Lower leg skin (tissue), 4 donors: ENCODE measurements around the gene RPS15A. TPM values are rescaled to one million over a fixed set of nuclear protein-coding genes. Genes with fewer than 3 reads are reported as not detected.
"Not testable (repeated sequence)": the region's sequence is repeated elsewhere in the genome, so short reads cannot be mapped to it uniquely, and the experiment has no call there.

ENCODE experiments used
- DNase-seq, 2 donors: peaks; one replicate each; pipeline ENCODE4 v3.0.0-alpha.2; 2019; ENCODE audit warnings: low spot score in 2 of 2
- H3K4me3 ChIP-seq: fragments of 200-600 bp; sonication (generic); 2 replicates; pipeline ENCODE4 v1.5.1; 2017; ENCODE audit warnings: mild to moderate bottlenecking, low read depth; ENCODE audit not compliant: poor library complexity, severe bottlenecking
- POLR2A ChIP-seq, 2 donors: fragments of 450-650 bp; IDR thresholded peaks; one replicate each; pipeline ENCODE4 v1.6.1; 2016 to 2017; ENCODE audit warnings: antibody characterized with exemption in 2 of 2, mild to moderate bottlenecking in 1 of 2, moderate library complexity in 1 of 2
- WGBS, 2 donors: methylation state at CpG; one replicate each; pipeline ENCODE4 v1.1.5; 2018; 5-methylcytosine and 5-hydroxymethylcytosine counted together
- intact Hi-C: fragments of 100-400 bp; cut with DNase I; formaldehyde crosslinking; loops from one replicate; pipeline ENCODE4 v1.15.0; 2023; ENCODE audit warnings: low total_unique reads
- total RNA-seq, 4 donors: library from RNA; depleted of rRNA; stranded (reverse); fragments of >200 nt; gene quantifications; one replicate each; pipeline ENCODE4 v1.1.0, GENCODE V29; 2016
- TF ChIP-seq, protein P1 (sequence below), 3 donors: fragments of 450-650 bp; IDR thresholded peaks; one replicate each; pipeline ENCODE4 v1.5.1; 2016; ENCODE audit warnings: antibody characterized with exemption in 3 of 3, mild to moderate bottlenecking in 3 of 3, moderate library complexity in 2 of 3

Gene RPS15A
- total RNA-seq, 4 donors from 2014 or later: 1,497 to 2,701 (median 1,801) TPM

DNA sequence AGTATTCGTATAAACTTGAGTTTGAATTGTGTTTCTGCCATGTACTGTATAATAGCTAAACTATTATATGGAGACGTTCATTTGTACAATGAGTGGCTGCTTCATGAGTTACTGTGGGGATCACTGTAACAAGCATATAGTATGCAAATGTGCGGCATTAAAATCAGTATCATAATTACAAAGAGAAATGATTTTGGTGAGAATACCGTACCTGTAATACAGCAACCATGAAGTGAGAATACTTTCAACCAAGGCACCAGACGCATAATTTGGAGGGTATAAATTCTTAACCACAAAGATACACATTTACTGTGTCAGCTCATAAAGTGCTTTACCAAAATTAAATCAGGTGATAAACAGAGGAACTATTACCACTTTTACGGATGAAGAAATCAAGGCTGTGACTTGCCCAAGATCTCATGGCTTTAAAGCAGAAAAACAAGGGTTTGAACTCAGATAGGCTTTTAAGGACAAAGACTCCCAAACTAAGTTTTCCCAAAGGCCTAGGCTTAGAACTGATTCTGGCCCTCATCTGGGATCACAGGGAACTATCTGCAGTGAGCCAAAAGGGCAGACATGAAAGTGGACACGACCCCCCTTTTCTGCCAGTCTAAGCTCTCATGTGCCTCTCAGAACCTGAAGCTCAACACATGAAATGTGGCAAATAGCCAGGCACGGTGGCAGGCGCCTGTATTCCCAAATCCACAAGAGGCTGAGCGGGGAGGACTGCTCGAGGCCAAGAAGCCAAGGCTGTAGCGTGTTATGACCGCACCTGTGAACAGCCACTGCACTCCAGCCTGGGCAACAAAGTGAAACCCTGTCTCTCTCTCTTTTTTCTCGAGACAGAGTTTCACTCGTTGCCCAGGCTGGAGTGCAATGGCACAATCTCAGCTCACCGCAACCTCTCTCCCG, 6.4 kb downstream of the RPS15A start:
- intact Hi-C loops: no loop called here
- no peak for TF ChIP-seq POLR2A (IDR thresholded peaks at IDR 0.05)
- no peak for DNase-seq
- WGBS, 2 donors: 86% methylated on average over 17 of the region's 17 CpGs
- no peak overlapping the region for H3K4me3 ChIP-seq

DNA sequence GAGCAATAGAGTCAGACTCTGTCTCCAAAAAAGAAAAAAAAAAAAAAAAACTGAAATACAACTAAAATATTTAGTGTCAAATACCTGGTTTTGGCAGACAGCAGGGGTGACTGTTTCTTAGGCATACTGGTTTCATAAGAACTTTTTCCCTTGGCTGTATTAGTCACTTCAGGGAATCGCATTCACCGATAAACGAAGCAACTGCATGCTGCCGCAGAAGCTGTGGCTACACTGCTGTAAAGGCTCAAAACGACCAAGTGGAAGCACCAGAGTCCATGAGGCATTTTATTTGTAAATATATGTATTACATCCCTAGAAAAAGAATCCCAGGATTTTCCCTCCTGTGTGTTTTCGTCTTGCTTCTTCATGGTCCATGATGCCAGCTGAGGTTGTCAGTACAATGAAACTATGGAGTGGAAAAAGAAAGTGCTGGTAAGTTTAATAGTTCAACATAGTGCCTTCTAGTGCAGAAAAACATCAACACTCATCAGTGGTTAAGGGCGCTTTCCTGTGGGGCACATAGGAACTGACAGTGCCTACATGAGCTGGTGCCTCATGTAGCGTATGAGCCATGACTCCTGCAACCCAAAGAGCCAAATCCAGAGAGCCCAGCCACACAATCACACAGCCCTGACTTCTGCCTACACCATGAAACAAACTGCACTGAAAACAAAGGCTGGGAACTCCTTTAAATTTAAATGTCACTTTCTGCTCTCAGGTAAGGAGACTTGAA, 7.3 kb downstream of the RPS15A start:
- TF ChIP-seq, protein P1, sequence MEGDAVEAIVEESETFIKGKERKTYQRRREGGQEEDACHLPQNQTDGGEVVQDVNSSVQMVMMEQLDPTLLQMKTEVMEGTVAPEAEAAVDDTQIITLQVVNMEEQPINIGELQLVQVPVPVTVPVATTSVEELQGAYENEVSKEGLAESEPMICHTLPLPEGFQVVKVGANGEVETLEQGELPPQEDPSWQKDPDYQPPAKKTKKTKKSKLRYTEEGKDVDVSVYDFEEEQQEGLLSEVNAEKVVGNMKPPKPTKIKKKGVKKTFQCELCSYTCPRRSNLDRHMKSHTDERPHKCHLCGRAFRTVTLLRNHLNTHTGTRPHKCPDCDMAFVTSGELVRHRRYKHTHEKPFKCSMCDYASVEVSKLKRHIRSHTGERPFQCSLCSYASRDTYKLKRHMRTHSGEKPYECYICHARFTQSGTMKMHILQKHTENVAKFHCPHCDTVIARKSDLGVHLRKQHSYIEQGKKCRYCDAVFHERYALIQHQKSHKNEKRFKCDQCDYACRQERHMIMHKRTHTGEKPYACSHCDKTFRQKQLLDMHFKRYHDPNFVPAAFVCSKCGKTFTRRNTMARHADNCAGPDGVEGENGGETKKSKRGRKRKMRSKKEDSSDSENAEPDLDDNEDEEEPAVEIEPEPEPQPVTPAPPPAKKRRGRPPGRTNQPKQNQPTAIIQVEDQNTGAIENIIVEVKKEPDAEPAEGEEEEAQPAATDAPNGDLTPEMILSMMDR (IDR thresholded peaks at IDR 0.05): no peak
- no peak for TF ChIP-seq POLR2A (IDR thresholded peaks at IDR 0.05)
- 89 to 90% methylated on average over 8 of the region's 8 CpGs for WGBS, 2 donors
- H3K4me3 ChIP-seq: no peak overlapping the region
- DNase-seq: no peak
- intact Hi-C loops: no loop called here

DNA sequence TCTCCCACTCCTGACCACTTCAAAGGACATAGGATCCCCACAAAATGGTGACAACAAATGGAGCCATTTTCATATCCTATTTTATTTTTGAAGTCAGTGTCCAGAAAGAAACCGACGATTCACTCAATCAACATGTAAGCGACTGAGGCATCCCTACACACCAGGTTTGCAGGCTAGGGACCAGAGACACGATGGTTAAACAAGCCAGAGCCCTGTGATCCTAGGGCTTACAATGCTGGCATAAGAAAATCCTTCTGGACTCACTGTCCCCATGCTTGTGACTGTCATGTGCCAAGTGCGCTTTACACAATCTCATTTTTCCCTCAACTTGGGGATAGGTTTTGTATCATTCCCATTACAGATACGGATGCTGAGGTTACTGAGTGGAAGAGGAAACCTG, 8.9 kb downstream of the RPS15A start:
- intact Hi-C loops, H3K4me3 ChIP-seq, DNase-seq: not testable (repeated sequence)
- WGBS, 2 donors: 72 to 100% methylated on average over 1 to 3 of the region's 6 CpGs

DNA sequence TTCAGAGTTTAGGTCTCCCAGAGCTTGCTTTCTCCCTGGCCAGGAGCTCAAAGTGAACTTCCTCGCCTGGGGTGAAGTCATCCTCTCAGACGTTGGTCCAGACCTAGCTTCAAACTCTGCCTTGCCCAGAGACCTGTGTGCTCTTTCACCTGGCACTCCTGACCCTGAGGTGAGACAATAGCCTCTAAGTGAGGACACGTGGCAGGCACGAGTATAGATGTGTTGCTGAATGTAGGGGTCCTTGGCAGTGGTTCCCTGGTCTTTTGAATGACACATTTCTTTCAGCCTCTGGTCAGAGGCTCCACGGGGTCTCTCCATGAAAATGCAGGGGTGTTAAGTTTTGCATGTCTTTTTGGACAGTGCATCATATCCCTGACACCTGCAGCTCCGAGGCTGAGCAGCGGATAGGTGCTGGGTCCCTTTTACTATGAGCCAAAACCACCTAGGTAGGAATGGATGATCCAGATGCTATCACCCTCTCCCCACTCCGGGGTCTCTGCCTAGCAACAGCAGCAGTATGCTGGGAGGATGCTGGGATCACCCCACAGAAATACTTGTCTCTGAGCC, 9.6 kb downstream of the RPS15A start:
- intact Hi-C loops, DNase-seq, H3K4me3 ChIP-seq: not testable (repeated sequence)
- WGBS, 2 donors: 57 to 60% methylated on average over 8 of the region's 8 CpGs

DNA sequence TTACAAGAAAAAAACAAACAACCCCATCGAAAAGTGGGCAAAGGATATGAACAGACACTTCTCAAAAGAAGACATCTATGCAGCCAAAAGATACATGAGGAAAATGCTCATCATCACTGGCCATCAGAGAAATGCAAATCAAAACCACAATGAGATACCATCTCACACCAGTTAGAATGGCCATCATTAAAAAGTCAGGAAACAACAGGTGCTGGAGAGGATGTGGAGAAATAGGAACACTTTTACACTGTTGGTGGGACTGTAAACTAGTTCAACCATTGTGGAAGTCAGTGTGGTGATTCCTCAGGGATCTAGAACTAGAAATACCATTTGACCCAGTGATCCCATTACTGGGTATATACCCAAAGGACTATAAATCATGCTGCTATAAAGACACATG, 12.5 kb downstream of the RPS15A start:
- DNase-seq, H3K4me3 ChIP-seq, intact Hi-C loops: not testable (repeated sequence)
- 100% methylated on average over 1 of the region's 1 CpG for WGBS, 2 donors

DNA sequence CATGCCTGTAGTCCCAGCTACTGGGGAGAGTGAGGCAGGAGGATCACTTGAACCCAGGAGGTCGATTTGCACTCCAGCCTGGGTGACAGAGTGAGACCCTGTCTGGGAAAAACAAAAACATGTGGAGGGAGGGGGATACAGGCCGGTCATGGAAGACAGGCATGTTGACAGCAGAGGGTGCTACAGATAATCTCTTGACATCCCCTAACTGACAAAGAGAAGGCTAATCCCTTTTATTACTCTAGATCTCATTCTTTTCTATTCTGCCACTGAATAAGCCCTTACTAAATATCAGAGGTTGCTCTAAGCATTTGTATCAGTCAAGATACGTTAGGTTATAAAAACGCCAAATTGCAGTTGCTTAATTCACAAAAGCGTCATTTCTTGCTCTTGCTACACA, 13.8 kb downstream of the RPS15A start:
- DNase-seq, H3K4me3 ChIP-seq, intact Hi-C loops: not testable (repeated sequence)
- 69 to 77% methylated on average over 5 of the region's 5 CpGs for WGBS, 2 donors

DNA sequence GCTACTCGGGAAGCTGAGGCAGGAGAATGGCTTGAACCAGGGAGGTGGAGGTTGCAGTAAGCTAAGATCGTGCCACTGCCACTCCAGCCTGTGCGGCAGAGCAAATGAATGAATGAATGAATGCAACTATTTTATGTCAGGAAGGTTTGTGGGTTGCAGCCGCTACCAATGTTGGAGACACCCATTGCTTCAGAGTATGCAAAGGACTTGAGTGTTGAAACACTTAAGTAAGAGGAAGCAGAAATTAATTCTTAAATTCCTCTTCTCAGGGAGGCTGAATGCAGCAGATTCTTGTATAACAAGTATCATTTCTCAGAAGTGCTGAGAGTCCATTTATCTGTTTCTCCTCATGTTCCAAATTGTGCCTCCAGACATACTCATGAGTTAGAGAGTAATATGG, 15.5 kb downstream of the RPS15A start:
- DNase-seq, intact Hi-C loops, H3K4me3 ChIP-seq: not testable (repeated sequence)
- WGBS, 2 donors: 84 to 92% methylated on average over 4 of the region's 4 CpGs

DNA sequence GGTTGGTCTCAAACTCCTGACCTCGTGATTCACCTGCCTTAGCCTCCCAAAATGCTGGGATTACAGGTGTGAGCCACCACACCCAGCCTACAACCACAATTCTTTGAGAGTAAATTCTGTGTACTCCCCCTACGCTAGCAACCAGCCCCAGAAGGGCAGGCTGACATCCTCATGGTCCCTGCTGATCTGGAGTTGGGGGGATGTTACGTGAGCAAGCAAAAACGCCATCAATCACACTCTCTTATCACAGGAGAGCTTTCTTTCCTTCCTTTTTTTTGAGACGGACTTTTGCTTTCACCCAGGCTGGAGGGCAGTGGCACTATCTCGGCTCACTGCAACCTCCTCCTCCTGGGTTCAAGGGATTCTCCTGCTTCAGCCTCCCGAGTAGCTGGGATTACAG, 18.0 kb downstream of the RPS15A start:
- DNase-seq, intact Hi-C loops, H3K4me3 ChIP-seq: not testable (repeated sequence)
- 88 to 92% methylated on average over 7 of the region's 7 CpGs for WGBS, 2 donors

DNA sequence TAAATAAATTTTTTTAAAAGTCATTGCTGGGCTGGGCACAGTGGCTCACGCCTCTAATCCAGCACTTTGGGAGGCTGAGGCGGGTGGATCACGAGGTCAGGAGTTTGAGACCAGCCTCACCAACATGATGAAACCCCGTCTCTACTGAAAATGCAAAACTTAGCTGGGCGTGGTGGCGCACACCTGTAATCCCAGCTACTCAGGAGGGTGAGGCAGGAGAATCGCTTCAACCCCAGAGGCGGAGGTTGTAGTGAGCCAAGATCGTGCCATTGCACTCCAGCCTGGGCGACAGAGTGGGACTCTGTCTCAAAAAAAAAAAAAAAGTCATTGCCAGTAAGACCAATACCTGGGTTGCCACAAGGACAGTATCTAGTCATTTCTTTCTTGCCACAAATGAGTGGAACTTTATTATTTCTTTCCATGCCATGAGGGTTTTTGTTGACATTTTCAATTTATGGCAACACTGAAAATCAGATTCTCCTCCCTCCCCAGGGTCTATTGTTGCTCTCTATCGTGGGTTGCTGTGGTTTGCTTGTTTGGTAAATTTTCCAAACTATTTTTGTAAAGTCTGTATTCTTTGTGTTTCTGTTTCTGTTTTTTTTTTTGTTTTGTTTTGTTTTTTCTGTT, 19.7 kb downstream of the RPS15A start:
- DNase-seq, H3K4me3 ChIP-seq, intact Hi-C loops: not testable (repeated sequence)
- WGBS, 2 donors: 91 to 92% methylated on average over 11 of the region's 11 CpGs

DNA sequence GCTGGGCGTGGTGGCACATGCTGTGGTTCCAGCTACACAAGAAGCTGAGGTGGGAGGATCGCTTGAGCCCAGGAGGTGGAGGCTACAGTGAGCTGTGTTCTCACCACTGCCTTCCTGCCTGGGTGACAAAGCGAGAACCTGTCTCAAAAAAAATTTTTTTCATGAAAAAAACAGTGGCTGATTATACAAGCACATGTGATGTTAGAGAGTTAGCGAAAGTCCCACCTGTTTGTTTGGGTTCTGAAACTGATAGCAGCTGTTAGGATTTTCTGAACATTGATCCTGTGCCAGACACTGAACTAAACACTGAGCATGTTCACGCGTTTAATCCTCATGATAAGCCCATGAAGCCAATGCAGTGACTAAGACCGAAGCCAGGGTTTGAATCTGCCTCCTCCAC, 22.9 kb downstream of the RPS15A start:
- H3K4me3 ChIP-seq, DNase-seq, intact Hi-C loops: not testable (repeated sequence)
- 69 to 78% methylated on average over 6 to 7 of the region's 7 CpGs for WGBS, 2 donors

DNA sequence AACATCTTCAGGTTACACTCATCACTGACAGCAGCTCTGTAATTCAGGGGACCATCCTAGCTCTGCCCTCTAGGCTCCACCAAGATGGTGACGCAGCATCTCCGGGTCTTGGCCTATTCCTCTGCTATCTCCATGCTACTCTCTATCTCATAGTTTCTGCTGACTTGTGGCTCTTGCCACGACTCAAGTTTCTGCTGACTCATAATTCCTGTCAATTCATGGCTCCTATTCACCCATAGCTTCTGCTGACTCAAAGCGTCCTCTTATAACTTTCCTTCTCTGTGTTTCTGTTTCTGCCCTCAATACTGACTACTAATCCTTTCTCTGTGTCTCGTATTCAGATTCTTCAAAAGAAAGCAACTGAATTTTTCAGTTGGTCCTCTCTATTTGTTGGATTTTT, 27.4 kb downstream of the RPS15A start:
- 25 to 45% methylated on average over 3 of the region's 5 CpGs for WGBS, 2 donors
- H3K4me3 ChIP-seq, DNase-seq, intact Hi-C loops: not testable (repeated sequence)

DNA sequence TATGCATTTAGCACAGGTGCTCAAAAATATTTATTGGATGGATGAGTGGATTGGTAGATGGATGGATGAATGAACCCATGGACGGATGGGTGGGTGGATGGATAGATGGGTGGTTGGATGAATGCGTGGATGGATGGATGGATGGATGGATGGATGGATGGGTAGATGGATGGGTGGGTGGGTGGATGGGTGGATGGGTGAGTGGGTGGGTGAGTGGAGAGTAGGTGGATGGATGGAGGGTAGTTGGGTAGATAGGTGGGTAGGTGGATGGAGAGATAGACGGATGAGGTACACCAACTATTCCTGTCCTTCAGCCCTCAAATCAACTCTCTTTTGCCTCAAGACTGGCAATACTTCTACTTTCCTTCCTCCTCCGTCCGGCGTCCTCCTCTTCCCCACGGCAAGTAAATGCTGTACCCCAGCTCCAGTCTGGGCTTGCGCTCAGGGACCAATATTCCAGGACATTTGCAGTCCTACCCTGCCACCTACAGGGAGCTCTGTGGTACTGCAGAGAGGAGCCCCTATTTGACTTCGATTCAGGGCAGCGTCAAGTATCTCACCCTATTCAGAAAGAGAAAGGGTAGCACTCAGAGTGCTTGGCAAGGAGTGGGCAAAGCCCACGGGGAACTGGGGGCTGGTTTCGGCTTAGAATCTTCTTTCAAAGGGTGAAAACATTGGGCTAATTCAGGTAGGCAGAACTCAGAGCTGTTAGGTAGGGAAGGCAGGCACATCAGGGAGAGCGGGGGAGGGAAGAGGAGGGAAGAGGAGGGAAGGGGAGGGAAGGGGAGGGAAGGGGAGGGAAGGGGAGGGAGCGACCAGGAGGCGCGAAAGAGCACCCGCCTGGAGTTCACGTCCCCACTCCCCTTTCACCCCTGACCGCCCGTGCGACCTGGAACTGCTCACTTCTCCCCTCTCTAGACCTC, 30.3 kb downstream of the RPS15A start:
- peak; percentile 24 to 86 for DNase-seq

More for the DNA sequence above, 30.3 kb downstream of the RPS15A start:
- intact Hi-C loops, H3K4me3 ChIP-seq: not testable (repeated sequence)
- WGBS, 2 donors: 20 to 21% methylated on average over 20 to 21 of the region's 21 CpGs
